ENCODE measurements around the gene CHRM2. TPM values are rescaled to one million over a fixed set of nuclear protein-coding genes. Genes with fewer than 3 reads are reported as not detected.

The CHRM2 gene
- polyA plus RNA-seq, 2 of the 4 experiments (the other 2 are of a cell fraction) = not detected

- POLR2A ChIA-PET = no interaction called here
- Histone ChIP-seq H3K4me2 (no peak overlapping the region), H3K27ac (no peak overlapping the region), H3K4me1 (no peaks in the 10 kb centered on the region), H3K9me3 (no peaks in the 10 kb centered on the region), H3K4me3 (no peak overlapping the region)
- TF ChIP-seq RNF2 (IDR thresholded peaks at IDR 0.05; ENCODE audit: borderline replicate concordance, low read depth) (no peak), BHLHE40 (IDR thresholded peaks at IDR 0.05; ENCODE audit: low read depth, low read length) (no peak), ESRRA (IDR thresholded peaks at IDR 0.05; ENCODE audit: borderline replicate concordance, low read length) (no peak), JUN (IDR thresholded peaks at IDR 0.05) (no peak), CBX8 (IDR thresholded peaks at IDR 0.05) (no peak), ELK1 (IDR thresholded peaks at IDR 0.05; ENCODE audit: low read depth, low read length) (no peak), HOXB13 (CRISPR knock-in tag; IDR thresholded peaks at IDR 0.05; ENCODE audit: low read depth) (no peak), ZSCAN20 (CRISPR knock-in tag; IDR thresholded peaks at IDR 0.05) (no peak), ZC3H11A (IDR thresholded peaks at IDR 0.05) (no peak), JUNB (IDR thresholded peaks at IDR 0.05) (no peak)
- ATAC-seq = no peak
- FAIRE-seq = no peak
- CTCF ChIA-PET = no interaction called here
- WGBS (ENCODE audit: missing lambda C conversion rate) = 0% methylated on average over 1 of the region's 1 CpG
- no peak for DNase-seq (ENCODE audit: low read depth in 1 of 2, low spot score in 1 of 2)
These were observed 16.0 kb downstream of the CHRM2 start for GRCh38 chr7:136884492-136884891.

GRCh38 chr7:136887317-136887716 is 18.9 kb downstream of the CHRM2 start:
- DNase-seq (ENCODE audit: low read depth in 1 of 2, low spot score in 1 of 2) (no peak), ATAC-seq (no peak), FAIRE-seq (no peak)
- Histone ChIP-seq H3K27ac (no peak overlapping the region), H3K4me1 (no peaks in the 10 kb centered on the region), H3K4me2 (no peak overlapping the region), H3K4me3 (no peak overlapping the region), H3K9me3 (no peaks in the 10 kb centered on the region)
- TF ChIP-seq EHMT2 (IDR thresholded peaks at IDR 0.05; ENCODE audit: low read depth) (no peak), FOSL2 (IDR thresholded peaks at IDR 0.05) (no peak), FOSL2 (CRISPR knock-in tag; IDR thresholded peaks at IDR 0.05) (no peak), CHD4 (IDR thresholded peaks at IDR 0.05; ENCODE audit: borderline replicate concordance) (no peak), HOXA7 (CRISPR knock-in tag; IDR thresholded peaks at IDR 0.05) (no peak), ZC3H11A (IDR thresholded peaks at IDR 0.05) (no peak), GATA3 (IDR thresholded peaks at IDR 0.05; ENCODE audit: borderline replicate concordance) (no peak)
- POLR2A ChIA-PET = no interaction called here
- 3% methylated on average over 1 of the region's 1 CpG for WGBS (ENCODE audit: missing lambda C conversion rate)
- CTCF ChIA-PET = interaction anchor here (1.4 to 2.1 kb wide), 2 partner anchors 10 to 13 kb away, joined by 4 to 5 read pairs; no protein-coding TSS in a partner anchor

- H3K9me3 ChIP-seq = no peaks in the 10 kb centered on the region
- DNase-seq (ENCODE audit: low read depth in 1 of 2, low spot score in 1 of 2) = no peak
- POLR2A ChIA-PET = no interaction called here
- no peak for ATAC-seq
- no peak overlapping the region for H3K4me3 ChIP-seq
- TF ChIP-seq FOXS1 (CRISPR knock-in tag; IDR thresholded peaks at IDR 0.05) (no peak), NFE2L2 (conservative IDR thresholded peaks at IDR 0.05; ENCODE audit: low read length) (no peak), BCL3 (IDR thresholded peaks at IDR 0.05) (no peak), ZSCAN20 (CRISPR knock-in tag; IDR thresholded peaks at IDR 0.05) (no peak), EP300 (IDR thresholded peaks at IDR 0.05) (no peak), POLR2A (IDR thresholded peaks at IDR 0.05; ENCODE audit: low read length) (no peak), MAZ (IDR thresholded peaks at IDR 0.05; ENCODE audit: borderline replicate concordance, low read depth, low read length) (no peak), ELK1 (IDR thresholded peaks at IDR 0.05; ENCODE audit: low read depth, low read length) (no peak), ZFP36 (IDR thresholded peaks at IDR 0.05; ENCODE audit: borderline replicate concordance, partially characterized antibody) (no peak), JUN (IDR thresholded peaks at IDR 0.05) (no peak), RFX5 (IDR thresholded peaks at IDR 0.05) (no peak), HEYL (CRISPR knock-in tag; IDR thresholded peaks at IDR 0.05) (no peak), GATA3 (IDR thresholded peaks at IDR 0.05; ENCODE audit: borderline replicate concordance) (no peak), RCOR1 (IDR thresholded peaks at IDR 0.05; ENCODE audit: low read depth, low read length) (no peak), KDM1A (IDR thresholded peaks at IDR 0.05; ENCODE audit: low read depth) (no peak), SMC3 (IDR thresholded peaks at IDR 0.05) (no peak), CTCF (IDR thresholded peaks at IDR 0.05) (no peak), HOXB5 (CRISPR knock-in tag; IDR thresholded peaks at IDR 0.05) (no peak)
- TF ChIP-seq, protein P1, sequence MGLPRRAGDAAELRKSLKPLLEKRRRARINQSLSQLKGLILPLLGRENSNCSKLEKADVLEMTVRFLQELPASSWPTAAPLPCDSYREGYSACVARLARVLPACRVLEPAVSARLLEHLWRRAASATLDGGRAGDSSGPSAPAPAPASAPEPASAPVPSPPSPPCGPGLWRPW (IDR thresholded peaks at IDR 0.05) = no peak
- TF ChIP-seq, protein P2, sequence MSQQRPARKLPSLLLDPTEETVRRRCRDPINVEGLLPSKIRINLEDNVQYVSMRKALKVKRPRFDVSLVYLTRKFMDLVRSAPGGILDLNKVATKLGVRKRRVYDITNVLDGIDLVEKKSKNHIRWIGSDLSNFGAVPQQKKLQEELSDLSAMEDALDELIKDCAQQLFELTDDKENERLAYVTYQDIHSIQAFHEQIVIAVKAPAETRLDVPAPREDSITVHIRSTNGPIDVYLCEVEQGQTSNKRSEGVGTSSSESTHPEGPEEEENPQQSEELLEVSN (IDR thresholded peaks at IDR 0.05; ENCODE audit: borderline replicate concordance, low read depth) = no peak
- CTCF ChIA-PET = no interaction called here
- no peak overlapping the region for H3K4me2 ChIP-seq
- no peak overlapping the region for H3K27ac ChIP-seq
- WGBS (ENCODE audit: missing lambda C conversion rate) = 0% methylated on average over 3 of the region's 3 CpGs
- no peak for FAIRE-seq
- no peaks in the 10 kb centered on the region for H3K4me1 ChIP-seq
These were observed 21.9 kb downstream of the CHRM2 start for GRCh38 chr7:136890399-136890798.

Data from A549 (cell line).